Nephron progenitor cell (in vitro differentiated cells): ENCODE data around the gene MPP7.

Source experiments
- DNase-seq: peaks from one replicate; pipeline ENCODE4 v3.0.0; 2021
- H3K27ac Mint-ChIP-seq: 2 replicates; pipeline ENCODE4 v1.8.0; 2021; ENCODE audit warnings: mild to moderate bottlenecking, moderate library complexity, mixed read lengths
- H3K27me3 Mint-ChIP-seq: 2 replicates; pipeline ENCODE4 v1.8.0; 2021; ENCODE audit warnings: mild to moderate bottlenecking, low read depth, mixed read lengths; ENCODE audit not compliant: poor library complexity
- H3K36me3 Mint-ChIP-seq: 2 replicates; pipeline ENCODE4 v1.8.0; 2021; ENCODE audit warnings: low read depth, mixed read lengths
- H3K4me1 Mint-ChIP-seq: 2 replicates; pipeline ENCODE4 v1.8.0; 2021; ENCODE audit warnings: mixed read lengths
- H3K4me3 Mint-ChIP-seq: 2 replicates; pipeline ENCODE4 v1.8.0; 2021; ENCODE audit warnings: mild to moderate bottlenecking, moderate library complexity, mixed read lengths
- H3K9me3 Mint-ChIP-seq: 2 replicates; pipeline ENCODE4 v1.8.0; 2021; ENCODE audit warnings: mild to moderate bottlenecking, moderate library complexity, mixed read lengths
- CTCF ChIP-seq: fragments of 200-600 bp; sonication (generic); IDR thresholded peaks from 2 replicates; pipeline ENCODE4 v1.5.0; 2021; ENCODE audit warnings: antibody characterized with exemption

MPP7 gene

GRCh38 chr10:28294809-28295208 lies 8.1 kb downstream of the MPP7 start:
- no peak overlapping the region for H3K27ac Mint-ChIP-seq
- H3K4me1 Mint-ChIP-seq = peaks cover 15% of the 10 kb centered on the region
- H3K9me3 Mint-ChIP-seq = no peaks in the 10 kb centered on the region
- no peak overlapping the region for H3K4me3 Mint-ChIP-seq
- no peak for TF ChIP-seq CTCF
- DNase-seq = no peak
- peaks cover 4% of the 10 kb centered on the region for H3K27me3 Mint-ChIP-seq
- no peaks in the 10 kb centered on the region for H3K36me3 Mint-ChIP-seq

GRCh38 chr10:28294169-28294532 lies 8.7 kb downstream of the MPP7 start:
- H3K4me1 Mint-ChIP-seq = peaks cover 15% of the 10 kb centered on the region
- H3K9me3 Mint-ChIP-seq = no peaks in the 10 kb centered on the region
- H3K4me3 Mint-ChIP-seq = no peak overlapping the region
- TF ChIP-seq CTCF = no peak
- no peaks in the 10 kb centered on the region for H3K36me3 Mint-ChIP-seq
- peaks cover 4% of the 10 kb centered on the region for H3K27me3 Mint-ChIP-seq
- H3K27ac Mint-ChIP-seq = no peak overlapping the region
- no peak for DNase-seq

GRCh38 chr10:28293236-28294168 lies 9.4 kb downstream of the MPP7 start:
- no peak for TF ChIP-seq CTCF
- no peak overlapping the region for H3K4me3 Mint-ChIP-seq
- peaks cover 15% of the 10 kb centered on the region for H3K4me1 Mint-ChIP-seq
- H3K27ac Mint-ChIP-seq = no peak overlapping the region
- H3K27me3 Mint-ChIP-seq = peaks cover 4% of the 10 kb centered on the region
- H3K36me3 Mint-ChIP-seq = no peaks in the 10 kb centered on the region
- H3K9me3 Mint-ChIP-seq = no peaks in the 10 kb centered on the region
- DNase-seq = no peak

GRCh38 chr10:28291881-28292297 lies 11.0 kb downstream of the MPP7 start:
- H3K4me1 Mint-ChIP-seq = peaks cover 15% of the 10 kb centered on the region
- no peak for DNase-seq
- H3K9me3 Mint-ChIP-seq = no peaks in the 10 kb centered on the region
- no peaks in the 10 kb centered on the region for H3K36me3 Mint-ChIP-seq
- no peak overlapping the region for H3K27ac Mint-ChIP-seq
- TF ChIP-seq CTCF = no peak
- H3K4me3 Mint-ChIP-seq = no peak overlapping the region
- H3K27me3 Mint-ChIP-seq = peaks cover 4% of the 10 kb centered on the region

GRCh38 chr10:28285816-28286215 lies 17.0 kb downstream of the MPP7 start:
- Mint-ChIP-seq H3K36me3 (no peaks in the 10 kb centered on the region), H3K27me3 (peaks cover 3% of the 10 kb centered on the region), H3K27ac (no peak overlapping the region), H3K9me3 (no peaks in the 10 kb centered on the region), H3K4me3 (no peak overlapping the region), H3K4me1 (peaks cover 19% of the 10 kb centered on the region)
- no peak for TF ChIP-seq CTCF
- no peak for DNase-seq

- Mint-ChIP-seq H3K36me3 (no peaks in the 10 kb centered on the region), H3K9me3 (no peaks in the 10 kb centered on the region), H3K4me1 (peaks cover 19% of the 10 kb centered on the region), H3K27me3 (peaks cover 3% of the 10 kb centered on the region), H3K4me3 (no peak overlapping the region), H3K27ac (no peak overlapping the region)
- no peak for TF ChIP-seq CTCF
- DNase-seq = no peak
Measured at GRCh38 chr10:28284126-28284525, 18.7 kb downstream of the MPP7 start.
